Measurements from ENCODE around the gene NOS1AP.

DNA sequence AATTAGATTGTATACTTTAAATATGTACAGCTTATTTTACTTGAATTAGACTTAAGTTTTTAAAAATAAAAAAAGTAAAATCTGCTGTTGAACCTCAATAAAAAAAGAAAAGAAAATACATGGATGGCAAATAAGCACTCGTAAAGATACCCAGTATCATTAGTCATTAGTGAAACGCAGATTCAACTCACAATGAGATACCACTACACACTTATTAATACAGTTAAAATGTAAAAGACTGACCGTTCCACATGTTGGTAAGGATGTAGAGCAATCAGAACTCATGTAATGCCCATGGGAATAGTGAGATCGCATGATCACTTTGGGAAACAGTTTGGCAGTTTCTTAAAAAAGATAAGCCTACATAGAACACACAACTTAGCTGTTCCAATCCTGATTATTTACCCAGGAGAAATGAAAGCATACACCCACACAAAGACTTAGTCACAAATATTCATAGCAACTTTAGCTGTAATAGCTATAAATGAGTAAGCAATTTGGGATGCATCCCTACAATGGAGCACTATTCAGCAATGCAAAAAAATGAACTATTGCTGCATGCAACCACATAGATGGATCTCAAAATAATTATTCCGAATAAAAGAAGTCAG is 335.2 kb downstream of the NOS1AP start:
- TF ChIP-seq, protein P1, sequence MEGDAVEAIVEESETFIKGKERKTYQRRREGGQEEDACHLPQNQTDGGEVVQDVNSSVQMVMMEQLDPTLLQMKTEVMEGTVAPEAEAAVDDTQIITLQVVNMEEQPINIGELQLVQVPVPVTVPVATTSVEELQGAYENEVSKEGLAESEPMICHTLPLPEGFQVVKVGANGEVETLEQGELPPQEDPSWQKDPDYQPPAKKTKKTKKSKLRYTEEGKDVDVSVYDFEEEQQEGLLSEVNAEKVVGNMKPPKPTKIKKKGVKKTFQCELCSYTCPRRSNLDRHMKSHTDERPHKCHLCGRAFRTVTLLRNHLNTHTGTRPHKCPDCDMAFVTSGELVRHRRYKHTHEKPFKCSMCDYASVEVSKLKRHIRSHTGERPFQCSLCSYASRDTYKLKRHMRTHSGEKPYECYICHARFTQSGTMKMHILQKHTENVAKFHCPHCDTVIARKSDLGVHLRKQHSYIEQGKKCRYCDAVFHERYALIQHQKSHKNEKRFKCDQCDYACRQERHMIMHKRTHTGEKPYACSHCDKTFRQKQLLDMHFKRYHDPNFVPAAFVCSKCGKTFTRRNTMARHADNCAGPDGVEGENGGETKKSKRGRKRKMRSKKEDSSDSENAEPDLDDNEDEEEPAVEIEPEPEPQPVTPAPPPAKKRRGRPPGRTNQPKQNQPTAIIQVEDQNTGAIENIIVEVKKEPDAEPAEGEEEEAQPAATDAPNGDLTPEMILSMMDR (IDR thresholded peaks at IDR 0.05; ENCODE audit: low read depth, low read length, poor library complexity, severe bottlenecking) = no peak
- no peak for TF ChIP-seq EZH2phosphoT487 (IDR thresholded peaks at IDR 0.05; ENCODE audit: borderline replicate concordance, low read length)

Measured in DOHH2 (cell line).